Measurements from ENCODE around the gene CRISP3. TPM values are rescaled to one million over a fixed set of nuclear protein-coding genes. Genes with fewer than 3 reads are reported as not detected.

Gene CRISP3
- polyA plus RNA-seq: 100 to 1,000 TPM; 144 to 176 TPM

- H3K27ac ChIP-seq (ENCODE audit: low read depth in 2 of 2, low read length in 1 of 2): no peak within 1 kb of the TSS
- H3K36me3 ChIP-seq (ENCODE audit: control insufficient read depth in 2 of 2, insufficient read depth in 2 of 2, low read length in 1 of 2): no peaks in the 10 kb centered on the region
- WGBS, 2 donors: 21 to 31% methylated on average over 1 of the region's 1 CpG
- H3K9me3 ChIP-seq (ENCODE audit: control insufficient read depth in 2 of 2, insufficient read depth in 1 of 2, low read depth in 1 of 2, low read length in 1 of 2): no peaks in the 10 kb centered on the region
- H3K4me3 ChIP-seq (ENCODE audit: low read depth in 1 of 2, low read length in 2 of 2): peak within 1 kb of the TSS in 1 of 2 donors; percentile 45
- H3K27me3 ChIP-seq (ENCODE audit: control insufficient read depth in 1 of 2, insufficient read depth in 2 of 2, low read length in 2 of 2): no peaks in the 10 kb centered on the region
- no peaks in the 10 kb centered on the region for H3K4me1 ChIP-seq (ENCODE audit: control insufficient read depth in 2 of 2, insufficient read depth in 2 of 2, low read length in 1 of 2)
Measured at GRCh38 chr6:49744259-49744658, at the start of gene CRISP3. CRISP3 (minus strand) TSS chr6:49744388; CDS start chr6:49744367, 21 bp downstream.

- Histone ChIP-seq H3K27me3 (ENCODE audit: control insufficient read depth in 1 of 2, insufficient read depth in 2 of 2, low read length in 2 of 2) (no peaks in the 10 kb centered on the region), H3K27ac (ENCODE audit: low read depth in 2 of 2, low read length in 1 of 2) (no peak overlapping the region), H3K4me3 (ENCODE audit: low read depth in 1 of 2, low read length in 2 of 2) (no peak overlapping the region), H3K36me3 (ENCODE audit: control insufficient read depth in 2 of 2, insufficient read depth in 2 of 2, low read length in 1 of 2) (no peaks in the 10 kb centered on the region), H3K9me3 (ENCODE audit: control insufficient read depth in 2 of 2, insufficient read depth in 1 of 2, low read depth in 1 of 2, low read length in 1 of 2) (no peaks in the 10 kb centered on the region), H3K4me1 (ENCODE audit: control insufficient read depth in 2 of 2, insufficient read depth in 2 of 2, low read length in 1 of 2) (no peaks in the 10 kb centered on the region)
- WGBS, 2 donors: 64 to 73% methylated on average over 2 of the region's 2 CpGs
Measured at GRCh38 chr6:49790341-49790740, 46.2 kb upstream of the CRISP3 start.

- H3K9me3 ChIP-seq (ENCODE audit: control insufficient read depth in 2 of 2, insufficient read depth in 1 of 2, low read depth in 1 of 2, low read length in 1 of 2): no peaks in the 10 kb centered on the region
- WGBS, 2 donors: 84 to 86% methylated on average over 8 of the region's 8 CpGs
Measured at GRCh38 chr6:49787176-49787575, 43.0 kb upstream of the CRISP3 start, which contains the start of gene PGK2. PGK2 (minus strand) TSS chr6:49787285; CDS start chr6:49787187, 98 bp downstream.

GRCh38 chr6:49784272-49784671 lies 40.1 kb upstream of the CRISP3 start:
- no peaks in the 10 kb centered on the region for H3K9me3 ChIP-seq (ENCODE audit: control insufficient read depth in 2 of 2, insufficient read depth in 1 of 2, low read depth in 1 of 2, low read length in 1 of 2)
- H3K27me3 ChIP-seq (ENCODE audit: control insufficient read depth in 1 of 2, insufficient read depth in 2 of 2, low read length in 2 of 2): no peaks in the 10 kb centered on the region
- H3K4me3 ChIP-seq (ENCODE audit: low read depth in 1 of 2, low read length in 2 of 2): no peak overlapping the region
- H3K36me3 ChIP-seq (ENCODE audit: control insufficient read depth in 2 of 2, insufficient read depth in 2 of 2, low read length in 1 of 2): no peaks in the 10 kb centered on the region
- H3K4me1 ChIP-seq (ENCODE audit: control insufficient read depth in 2 of 2, insufficient read depth in 2 of 2, low read length in 1 of 2): no peaks in the 10 kb centered on the region
- H3K27ac ChIP-seq (ENCODE audit: low read depth in 2 of 2, low read length in 1 of 2): no peak overlapping the region

More at GRCh38 chr6:49787176-49787575, 43.0 kb upstream of the CRISP3 start, which contains the start of gene PGK2:
- H3K4me3 ChIP-seq (ENCODE audit: low read depth in 1 of 2, low read length in 2 of 2): no peak within 1 kb of the TSS
- H3K27me3 ChIP-seq (ENCODE audit: control insufficient read depth in 1 of 2, insufficient read depth in 2 of 2, low read length in 2 of 2): no peaks in the 10 kb centered on the region
- H3K36me3 ChIP-seq (ENCODE audit: control insufficient read depth in 2 of 2, insufficient read depth in 2 of 2, low read length in 1 of 2): no peaks in the 10 kb centered on the region
- no peaks in the 10 kb centered on the region for H3K4me1 ChIP-seq (ENCODE audit: control insufficient read depth in 2 of 2, insufficient read depth in 2 of 2, low read length in 1 of 2)
- no peak within 1 kb of the TSS for H3K27ac ChIP-seq (ENCODE audit: low read depth in 2 of 2, low read length in 1 of 2)

- no peaks in the 10 kb centered on the region for H3K9me3 ChIP-seq (ENCODE audit: control insufficient read depth in 2 of 2, insufficient read depth in 1 of 2, low read depth in 1 of 2, low read length in 1 of 2)
- H3K4me1 ChIP-seq (ENCODE audit: control insufficient read depth in 2 of 2, insufficient read depth in 2 of 2, low read length in 1 of 2): no peaks in the 10 kb centered on the region
- H3K27me3 ChIP-seq (ENCODE audit: control insufficient read depth in 1 of 2, insufficient read depth in 2 of 2, low read length in 2 of 2): no peaks in the 10 kb centered on the region
- 88 to 91% methylated on average over 7 of the region's 7 CpGs for WGBS, 2 donors
- H3K36me3 ChIP-seq (ENCODE audit: control insufficient read depth in 2 of 2, insufficient read depth in 2 of 2, low read length in 1 of 2): no peaks in the 10 kb centered on the region
- H3K4me3 ChIP-seq (ENCODE audit: low read depth in 1 of 2, low read length in 2 of 2): no peak overlapping the region
- no peak overlapping the region for H3K27ac ChIP-seq (ENCODE audit: low read depth in 2 of 2, low read length in 1 of 2)
Measured at GRCh38 chr6:49782725-49783124, 38.5 kb upstream of the CRISP3 start.

- no peaks in the 10 kb centered on the region for H3K27me3 ChIP-seq (ENCODE audit: control insufficient read depth in 1 of 2, insufficient read depth in 2 of 2, low read length in 2 of 2)
- no peak overlapping the region for H3K27ac ChIP-seq (ENCODE audit: low read depth in 2 of 2, low read length in 1 of 2)
- H3K4me3 ChIP-seq (ENCODE audit: low read depth in 1 of 2, low read length in 2 of 2): no peak overlapping the region
- H3K9me3 ChIP-seq (ENCODE audit: control insufficient read depth in 2 of 2, insufficient read depth in 1 of 2, low read depth in 1 of 2, low read length in 1 of 2): no peaks in the 10 kb centered on the region
- H3K36me3 ChIP-seq (ENCODE audit: control insufficient read depth in 2 of 2, insufficient read depth in 2 of 2, low read length in 1 of 2): no peaks in the 10 kb centered on the region
- H3K4me1 ChIP-seq (ENCODE audit: control insufficient read depth in 2 of 2, insufficient read depth in 2 of 2, low read length in 1 of 2): no peaks in the 10 kb centered on the region
- WGBS, 2 donors: 59 to 74% methylated on average over 1 of the region's 1 CpG
Measured at GRCh38 chr6:49782293-49782692, 38.1 kb upstream of the CRISP3 start.

GRCh38 chr6:49776444-49776843 lies 32.3 kb upstream of the CRISP3 start:
- H3K4me1 ChIP-seq (ENCODE audit: control insufficient read depth in 2 of 2, insufficient read depth in 2 of 2, low read length in 1 of 2): no peaks in the 10 kb centered on the region
- no peak overlapping the region for H3K27ac ChIP-seq (ENCODE audit: low read depth in 2 of 2, low read length in 1 of 2)
- H3K36me3 ChIP-seq (ENCODE audit: control insufficient read depth in 2 of 2, insufficient read depth in 2 of 2, low read length in 1 of 2): no peaks in the 10 kb centered on the region
- H3K4me3 ChIP-seq (ENCODE audit: low read depth in 1 of 2, low read length in 2 of 2): no peak overlapping the region
- no peaks in the 10 kb centered on the region for H3K9me3 ChIP-seq (ENCODE audit: control insufficient read depth in 2 of 2, insufficient read depth in 1 of 2, low read depth in 1 of 2, low read length in 1 of 2)
- 23 to 30% methylated on average over 1 of the region's 1 CpG for WGBS, 2 donors
- H3K27me3 ChIP-seq (ENCODE audit: control insufficient read depth in 1 of 2, insufficient read depth in 2 of 2, low read length in 2 of 2): no peaks in the 10 kb centered on the region

GRCh38 chr6:49775043-49775442 lies 30.9 kb upstream of the CRISP3 start:
- Histone ChIP-seq H3K36me3 (ENCODE audit: control insufficient read depth in 2 of 2, insufficient read depth in 2 of 2, low read length in 1 of 2) (no peaks in the 10 kb centered on the region), H3K9me3 (ENCODE audit: control insufficient read depth in 2 of 2, insufficient read depth in 1 of 2, low read depth in 1 of 2, low read length in 1 of 2) (no peaks in the 10 kb centered on the region), H3K4me3 (ENCODE audit: low read depth in 1 of 2, low read length in 2 of 2) (no peak overlapping the region), H3K27ac (ENCODE audit: low read depth in 2 of 2, low read length in 1 of 2) (no peak overlapping the region), H3K27me3 (ENCODE audit: control insufficient read depth in 1 of 2, insufficient read depth in 2 of 2, low read length in 2 of 2) (no peaks in the 10 kb centered on the region), H3K4me1 (ENCODE audit: control insufficient read depth in 2 of 2, insufficient read depth in 2 of 2, low read length in 1 of 2) (no peaks in the 10 kb centered on the region)

GRCh38 chr6:49772285-49772684 lies 28.1 kb upstream of the CRISP3 start:
- Histone ChIP-seq H3K4me3 (ENCODE audit: low read depth in 1 of 2, low read length in 2 of 2) (no peak overlapping the region), H3K36me3 (ENCODE audit: control insufficient read depth in 2 of 2, insufficient read depth in 2 of 2, low read length in 1 of 2) (no peaks in the 10 kb centered on the region), H3K27me3 (ENCODE audit: control insufficient read depth in 1 of 2, insufficient read depth in 2 of 2, low read length in 2 of 2) (no peaks in the 10 kb centered on the region), H3K9me3 (ENCODE audit: control insufficient read depth in 2 of 2, insufficient read depth in 1 of 2, low read depth in 1 of 2, low read length in 1 of 2) (no peaks in the 10 kb centered on the region), H3K4me1 (ENCODE audit: control insufficient read depth in 2 of 2, insufficient read depth in 2 of 2, low read length in 1 of 2) (no peaks in the 10 kb centered on the region), H3K27ac (ENCODE audit: low read depth in 2 of 2, low read length in 1 of 2) (no peak overlapping the region)
- WGBS, 2 donors: 66 to 71% methylated on average over 5 of the region's 5 CpGs

GRCh38 chr6:49766762-49767161 lies 22.6 kb upstream of the CRISP3 start:
- H3K27ac ChIP-seq (ENCODE audit: low read depth in 2 of 2, low read length in 1 of 2): no peak overlapping the region
- H3K4me1 ChIP-seq (ENCODE audit: control insufficient read depth in 2 of 2, insufficient read depth in 2 of 2, low read length in 1 of 2): no peaks in the 10 kb centered on the region
- no peaks in the 10 kb centered on the region for H3K27me3 ChIP-seq (ENCODE audit: control insufficient read depth in 1 of 2, insufficient read depth in 2 of 2, low read length in 2 of 2)
- H3K4me3 ChIP-seq (ENCODE audit: low read depth in 1 of 2, low read length in 2 of 2): no peak overlapping the region
- WGBS, 2 donors: 52 to 78% methylated on average over 2 of the region's 2 CpGs
- no peaks in the 10 kb centered on the region for H3K9me3 ChIP-seq (ENCODE audit: control insufficient read depth in 2 of 2, insufficient read depth in 1 of 2, low read depth in 1 of 2, low read length in 1 of 2)
- H3K36me3 ChIP-seq (ENCODE audit: control insufficient read depth in 2 of 2, insufficient read depth in 2 of 2, low read length in 1 of 2): no peaks in the 10 kb centered on the region
